ENCODE measurements around the gene RALY.

RALY gene

GRCh38 chr20:33993576-33994221, at the start of gene RALY:
Gene RALY (plus strand): TSS chr20:33993911. CDS start chr20:34072075, 78,164 bp downstream.
- DNase-seq (ENCODE audit: insufficient read length, low spot score) (peak; percentile 78), FAIRE-seq (no peak)
- no peak for TF ChIP-seq CTCF (IDR thresholded peaks at IDR 0.05; ENCODE audit: insufficient read depth, missing control alignments)

GRCh38 chr20:33944914-33945313, 48.8 kb upstream of the RALY start:
- no peak for DNase-seq (ENCODE audit: insufficient read length, low spot score)
- no peak for TF ChIP-seq CTCF (IDR thresholded peaks at IDR 0.05; ENCODE audit: insufficient read depth, missing control alignments)
- FAIRE-seq = no peak

GRCh38 chr20:33945391-33946081, 48.2 kb upstream of the RALY start:
- DNase-seq (ENCODE audit: insufficient read length, low spot score) = no peak
- FAIRE-seq = no peak

GRCh38 chr20:33947709-33948295, 45.9 kb upstream of the RALY start:
- peak; percentile 73 for TF ChIP-seq CTCF (IDR thresholded peaks at IDR 0.05; ENCODE audit: insufficient read depth, missing control alignments)
- FAIRE-seq (peak; percentile 64), DNase-seq (ENCODE audit: insufficient read length, low spot score) (peak; percentile 62)

More at GRCh38 chr20:33945391-33946081, 48.2 kb upstream of the RALY start:
- no peak for TF ChIP-seq CTCF (IDR thresholded peaks at IDR 0.05; ENCODE audit: insufficient read depth, missing control alignments)

- no peak for FAIRE-seq
- DNase-seq (ENCODE audit: insufficient read length, low spot score) = no peak
- no peak for TF ChIP-seq CTCF (IDR thresholded peaks at IDR 0.05; ENCODE audit: insufficient read depth, missing control alignments)
Observed at GRCh38 chr20:33948480-33948879, 45.2 kb upstream of the RALY start.

- no peak for TF ChIP-seq CTCF (IDR thresholded peaks at IDR 0.05; ENCODE audit: insufficient read depth, missing control alignments)
- DNase-seq (ENCODE audit: insufficient read length, low spot score) (no peak), FAIRE-seq (no peak)
Observed at GRCh38 chr20:33951171-33951570, 42.5 kb upstream of the RALY start.

- TF ChIP-seq CTCF (IDR thresholded peaks at IDR 0.05; ENCODE audit: insufficient read depth, missing control alignments) = no peak
- no peak for DNase-seq (ENCODE audit: insufficient read length, low spot score)
- no peak for FAIRE-seq
Observed at GRCh38 chr20:33954504-33954903, 39.2 kb upstream of the RALY start.

Data from D721Med (cell line).